ENCODE measurements around the gene ALPK1.
"Not testable (repeated sequence)": the region's sequence is repeated elsewhere in the genome, so short reads cannot be mapped to it uniquely, and the experiment has no call there.

ALPK1 gene

GRCh38 chr4:112453321-112453720 is 156.2 kb downstream of the ALPK1 start:
- no peak overlapping the region for H3K4me3 ChIP-seq (ENCODE audit: low read depth, low read length)
- TF ChIP-seq, protein P1, sequence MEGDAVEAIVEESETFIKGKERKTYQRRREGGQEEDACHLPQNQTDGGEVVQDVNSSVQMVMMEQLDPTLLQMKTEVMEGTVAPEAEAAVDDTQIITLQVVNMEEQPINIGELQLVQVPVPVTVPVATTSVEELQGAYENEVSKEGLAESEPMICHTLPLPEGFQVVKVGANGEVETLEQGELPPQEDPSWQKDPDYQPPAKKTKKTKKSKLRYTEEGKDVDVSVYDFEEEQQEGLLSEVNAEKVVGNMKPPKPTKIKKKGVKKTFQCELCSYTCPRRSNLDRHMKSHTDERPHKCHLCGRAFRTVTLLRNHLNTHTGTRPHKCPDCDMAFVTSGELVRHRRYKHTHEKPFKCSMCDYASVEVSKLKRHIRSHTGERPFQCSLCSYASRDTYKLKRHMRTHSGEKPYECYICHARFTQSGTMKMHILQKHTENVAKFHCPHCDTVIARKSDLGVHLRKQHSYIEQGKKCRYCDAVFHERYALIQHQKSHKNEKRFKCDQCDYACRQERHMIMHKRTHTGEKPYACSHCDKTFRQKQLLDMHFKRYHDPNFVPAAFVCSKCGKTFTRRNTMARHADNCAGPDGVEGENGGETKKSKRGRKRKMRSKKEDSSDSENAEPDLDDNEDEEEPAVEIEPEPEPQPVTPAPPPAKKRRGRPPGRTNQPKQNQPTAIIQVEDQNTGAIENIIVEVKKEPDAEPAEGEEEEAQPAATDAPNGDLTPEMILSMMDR (IDR thresholded peaks at IDR 0.05; ENCODE audit: insufficient read depth, low read depth, low read length, missing control alignments), result no peak
- no peak for DNase-seq (ENCODE audit: low read depth)

- no peak for DNase-seq (ENCODE audit: low read depth)
- TF ChIP-seq, protein P1 (IDR thresholded peaks at IDR 0.05; ENCODE audit: insufficient read depth, low read depth, low read length, missing control alignments), result no peak
- no peak overlapping the region for H3K4me3 ChIP-seq (ENCODE audit: low read depth, low read length)
Observed at GRCh38 chr4:112472318-112472717, 175.1 kb downstream of the ALPK1 start.

GRCh38 chr4:112473985-112474384 is 176.8 kb downstream of the ALPK1 start:
- TF ChIP-seq, protein P1 (IDR thresholded peaks at IDR 0.05; ENCODE audit: insufficient read depth, low read depth, low read length, missing control alignments), result no peak
- DNase-seq (ENCODE audit: low read depth), result no peak
- no peak overlapping the region for H3K4me3 ChIP-seq (ENCODE audit: low read depth, low read length)

DNA sequence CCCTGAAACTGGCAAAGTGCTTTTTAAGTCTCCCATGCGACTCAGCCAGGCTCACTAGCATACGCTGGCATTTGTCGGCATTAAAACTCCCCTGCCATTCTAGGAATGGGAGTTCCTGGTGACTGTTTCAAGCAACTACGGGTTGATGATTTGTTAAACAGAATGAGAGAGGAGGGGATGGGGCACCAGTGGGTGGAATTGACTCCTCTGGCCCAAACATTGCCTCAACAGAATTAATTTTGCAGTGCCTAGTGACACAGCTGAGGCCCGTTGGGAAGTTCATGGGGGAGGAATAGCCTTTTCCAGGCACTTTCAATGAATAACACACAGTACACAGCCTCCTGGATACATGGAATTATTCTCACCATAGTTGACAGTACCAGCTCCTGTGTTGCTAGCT is 188.8 kb downstream of the ALPK1 start:
- no peak overlapping the region for H3K4me3 ChIP-seq (ENCODE audit: low read depth, low read length)
- DNase-seq (ENCODE audit: low read depth), result no peak
- TF ChIP-seq, protein P1 (IDR thresholded peaks at IDR 0.05; ENCODE audit: insufficient read depth, low read depth, low read length, missing control alignments), result no peak

DNA sequence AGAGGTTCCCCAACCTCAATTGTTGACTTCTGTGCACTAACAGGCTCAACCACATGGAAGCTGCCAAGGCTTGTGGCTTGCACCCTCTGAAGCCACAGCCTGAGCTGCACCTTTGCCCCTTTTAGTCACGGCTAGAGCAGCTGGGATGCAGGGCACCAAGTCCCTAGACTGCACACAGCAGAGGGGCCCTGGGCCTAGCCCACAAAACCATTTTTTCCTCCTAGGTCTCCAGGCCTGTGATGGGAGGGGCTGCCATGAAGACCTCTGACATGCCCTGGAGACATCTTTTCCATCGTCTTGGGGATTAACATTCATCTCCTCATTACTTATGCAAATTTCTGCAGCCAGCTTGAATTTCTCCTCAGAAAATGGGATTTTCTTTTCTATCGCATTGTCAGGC is 193.6 kb downstream of the ALPK1 start:
- DNase-seq (ENCODE audit: low read depth); H3K4me3 ChIP-seq (ENCODE audit: low read depth, low read length): not testable (repeated sequence)

All from GM12865 (cell line).